Adrenal gland (tissue), 5 donors: Measurements from ENCODE around the gene MSX2.

Source experiments
- POLR2A ChIP-seq, 2 donors: fragments of 450-650 bp; IDR thresholded peaks; one replicate each; pipeline ENCODE4 v1.6.1; 2017; ENCODE audit warnings: antibody characterized with exemption in 2 of 2, mild to moderate bottlenecking in 2 of 2, moderate library complexity in 1 of 2
- TF ChIP-seq, protein P1 (sequence below), 6 experiments: fragments of 450-650 bp in 4 of 6; fragments of 200-600 bp in 2 of 6; sonication (generic) in 1 of 6; IDR thresholded peaks; 1 replicate in 5 of 6; 2 replicates in 1 of 6; pipeline versions ENCODE4 v1.5.1 to v1.8.0; 2016 to 2021; ENCODE audit warnings: antibody characterized with exemption in 6 of 6, mild to moderate bottlenecking in 2 of 6, moderate library complexity in 1 of 6
- donor health status: DM: no; HTN: no; CAD: no.

DNA sequence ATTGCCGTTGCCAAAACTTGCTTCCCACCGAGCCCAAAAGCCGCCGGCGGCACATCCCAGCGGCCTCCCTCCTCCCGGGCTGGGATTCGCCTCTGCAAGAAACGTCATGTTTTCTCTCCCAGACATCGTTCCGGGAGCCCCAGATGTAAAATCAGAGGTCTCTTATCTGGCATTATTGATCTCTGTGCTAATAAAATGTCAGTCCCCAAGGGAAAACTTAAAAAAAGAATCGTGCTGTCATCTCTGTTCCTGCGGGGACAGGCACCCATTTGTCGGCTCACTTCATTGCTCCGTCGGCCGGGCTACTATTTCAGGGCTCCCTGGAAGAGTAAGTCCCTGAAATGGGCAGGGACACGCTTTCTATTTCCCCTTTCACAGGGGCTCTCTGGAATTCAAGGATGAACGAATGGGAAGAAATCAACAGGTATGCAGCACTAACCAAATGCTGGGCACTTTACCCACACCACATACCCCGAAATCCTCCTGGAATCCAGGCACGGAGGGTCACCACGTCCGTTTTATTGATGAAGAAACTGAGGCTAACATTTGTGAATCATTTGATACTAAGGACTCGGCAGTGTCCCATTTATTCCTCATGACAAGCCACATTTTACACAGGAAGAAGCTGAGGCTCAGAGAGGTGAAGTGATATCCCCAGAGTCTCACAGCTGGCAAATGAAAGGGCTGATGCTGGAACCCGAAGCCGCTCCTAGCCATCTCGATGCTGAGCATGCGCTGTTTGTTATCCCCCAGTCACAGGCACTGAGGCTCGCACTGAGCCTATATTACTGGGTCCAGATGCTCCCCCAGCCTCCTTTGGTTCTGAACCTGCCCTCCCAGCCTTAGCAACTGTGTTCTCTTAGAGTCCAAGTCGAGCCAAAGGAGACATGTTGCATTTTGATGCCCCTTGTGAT, 35.7 kb upstream of the MSX2 start:
- TF ChIP-seq, protein P1, sequence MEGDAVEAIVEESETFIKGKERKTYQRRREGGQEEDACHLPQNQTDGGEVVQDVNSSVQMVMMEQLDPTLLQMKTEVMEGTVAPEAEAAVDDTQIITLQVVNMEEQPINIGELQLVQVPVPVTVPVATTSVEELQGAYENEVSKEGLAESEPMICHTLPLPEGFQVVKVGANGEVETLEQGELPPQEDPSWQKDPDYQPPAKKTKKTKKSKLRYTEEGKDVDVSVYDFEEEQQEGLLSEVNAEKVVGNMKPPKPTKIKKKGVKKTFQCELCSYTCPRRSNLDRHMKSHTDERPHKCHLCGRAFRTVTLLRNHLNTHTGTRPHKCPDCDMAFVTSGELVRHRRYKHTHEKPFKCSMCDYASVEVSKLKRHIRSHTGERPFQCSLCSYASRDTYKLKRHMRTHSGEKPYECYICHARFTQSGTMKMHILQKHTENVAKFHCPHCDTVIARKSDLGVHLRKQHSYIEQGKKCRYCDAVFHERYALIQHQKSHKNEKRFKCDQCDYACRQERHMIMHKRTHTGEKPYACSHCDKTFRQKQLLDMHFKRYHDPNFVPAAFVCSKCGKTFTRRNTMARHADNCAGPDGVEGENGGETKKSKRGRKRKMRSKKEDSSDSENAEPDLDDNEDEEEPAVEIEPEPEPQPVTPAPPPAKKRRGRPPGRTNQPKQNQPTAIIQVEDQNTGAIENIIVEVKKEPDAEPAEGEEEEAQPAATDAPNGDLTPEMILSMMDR (IDR thresholded peaks at IDR 0.05): no peak
- no peak for TF ChIP-seq POLR2A (IDR thresholded peaks at IDR 0.05)
